ENCODE measurements around the gene TGFBR2.

TGFBR2 gene

GRCh38 chr3:30586806-30587486, 19.5 kb upstream of the TGFBR2 start:
- no peak for TF ChIP-seq CTCF (IDR thresholded peaks at IDR 0.05; ENCODE audit: borderline replicate concordance, insufficient read depth, low read depth, low read length)
- no peak overlapping the region for H3K4me3 ChIP-seq (ENCODE audit: low read depth, low read length)

- no peak overlapping the region for H3K4me3 ChIP-seq (ENCODE audit: low read depth, low read length)
- TF ChIP-seq CTCF (IDR thresholded peaks at IDR 0.05; ENCODE audit: borderline replicate concordance, insufficient read depth, low read depth, low read length), result no peak
Measured at GRCh38 chr3:30587904-30588303, 18.5 kb upstream of the TGFBR2 start.

DNA sequence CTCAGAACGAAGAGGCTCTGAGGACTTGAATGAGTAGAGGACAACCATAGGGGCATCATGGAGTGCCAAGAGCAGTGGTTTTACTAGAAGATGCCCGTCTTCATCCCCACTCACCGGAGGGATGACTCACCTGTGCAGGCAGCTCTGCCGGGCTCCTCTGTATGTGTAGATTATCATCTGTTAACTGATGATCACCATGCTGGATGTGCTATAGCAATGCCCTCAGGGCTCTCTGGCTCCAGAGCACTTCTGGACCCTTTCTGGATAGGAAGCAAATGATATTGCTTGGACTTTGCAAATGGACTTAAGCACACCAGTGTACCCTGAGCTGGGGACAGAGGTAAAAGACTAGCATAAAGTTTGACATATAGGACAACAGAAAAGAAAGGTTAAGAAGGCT, 10.2 kb upstream of the TGFBR2 start:
- no peak overlapping the region for H3K4me3 ChIP-seq (ENCODE audit: low read depth, low read length)
- TF ChIP-seq CTCF (IDR thresholded peaks at IDR 0.05; ENCODE audit: borderline replicate concordance, insufficient read depth, low read depth, low read length), result no peak

DNA sequence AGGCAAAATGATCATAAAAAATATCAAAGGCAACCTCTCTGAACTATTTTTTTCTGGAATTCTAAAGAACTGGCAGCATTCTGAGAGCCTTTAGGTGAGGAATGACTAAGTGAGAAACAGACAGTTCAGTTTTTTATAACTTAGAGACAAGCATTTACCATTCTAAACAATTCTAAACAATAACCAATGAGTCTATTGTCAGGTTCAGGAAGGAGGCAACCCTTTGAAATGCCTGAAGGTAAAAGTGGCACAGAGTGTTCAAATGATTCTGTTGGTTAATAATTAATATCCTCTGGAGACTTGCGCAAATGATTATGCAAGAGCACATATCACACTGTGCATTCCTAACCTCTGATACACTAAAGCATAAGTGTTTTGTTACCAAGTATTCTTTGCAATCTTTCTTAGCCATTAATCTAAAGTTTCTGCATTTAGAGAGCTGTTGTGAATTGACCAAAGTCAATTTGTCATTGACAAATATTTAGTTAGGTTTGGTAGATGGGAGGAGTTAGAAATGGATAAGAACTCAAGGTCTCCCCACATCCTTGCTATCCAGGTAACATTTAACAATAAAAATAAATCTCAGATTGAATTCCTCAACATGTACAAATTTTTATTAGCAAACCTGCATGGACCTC, 9.2 kb upstream of the TGFBR2 start:
- TF ChIP-seq CTCF (IDR thresholded peaks at IDR 0.05; ENCODE audit: borderline replicate concordance, insufficient read depth, low read depth, low read length), result no peak
- no peak overlapping the region for H3K4me3 ChIP-seq (ENCODE audit: low read depth, low read length)

DNA sequence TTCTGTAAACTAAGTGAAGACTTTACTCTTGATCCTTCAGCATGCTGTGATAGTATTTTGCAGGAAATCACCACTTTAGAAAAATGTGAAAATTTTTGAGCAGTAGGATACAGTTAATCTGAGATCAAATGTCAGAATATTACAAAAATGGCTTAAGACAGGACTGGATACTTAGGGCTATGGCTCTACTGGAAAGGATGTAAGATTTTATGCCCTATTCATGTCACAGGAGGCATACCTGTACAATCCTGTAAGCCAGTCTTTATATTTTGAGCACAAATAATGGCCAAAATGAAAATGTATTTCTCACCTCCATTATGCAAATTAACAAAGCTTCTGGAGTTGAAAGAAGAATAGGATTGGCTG, 8.6 kb upstream of the TGFBR2 start:
- H3K4me3 ChIP-seq (ENCODE audit: low read depth, low read length), result no peak overlapping the region
- no peak for TF ChIP-seq CTCF (IDR thresholded peaks at IDR 0.05; ENCODE audit: borderline replicate concordance, insufficient read depth, low read depth, low read length)

DNA sequence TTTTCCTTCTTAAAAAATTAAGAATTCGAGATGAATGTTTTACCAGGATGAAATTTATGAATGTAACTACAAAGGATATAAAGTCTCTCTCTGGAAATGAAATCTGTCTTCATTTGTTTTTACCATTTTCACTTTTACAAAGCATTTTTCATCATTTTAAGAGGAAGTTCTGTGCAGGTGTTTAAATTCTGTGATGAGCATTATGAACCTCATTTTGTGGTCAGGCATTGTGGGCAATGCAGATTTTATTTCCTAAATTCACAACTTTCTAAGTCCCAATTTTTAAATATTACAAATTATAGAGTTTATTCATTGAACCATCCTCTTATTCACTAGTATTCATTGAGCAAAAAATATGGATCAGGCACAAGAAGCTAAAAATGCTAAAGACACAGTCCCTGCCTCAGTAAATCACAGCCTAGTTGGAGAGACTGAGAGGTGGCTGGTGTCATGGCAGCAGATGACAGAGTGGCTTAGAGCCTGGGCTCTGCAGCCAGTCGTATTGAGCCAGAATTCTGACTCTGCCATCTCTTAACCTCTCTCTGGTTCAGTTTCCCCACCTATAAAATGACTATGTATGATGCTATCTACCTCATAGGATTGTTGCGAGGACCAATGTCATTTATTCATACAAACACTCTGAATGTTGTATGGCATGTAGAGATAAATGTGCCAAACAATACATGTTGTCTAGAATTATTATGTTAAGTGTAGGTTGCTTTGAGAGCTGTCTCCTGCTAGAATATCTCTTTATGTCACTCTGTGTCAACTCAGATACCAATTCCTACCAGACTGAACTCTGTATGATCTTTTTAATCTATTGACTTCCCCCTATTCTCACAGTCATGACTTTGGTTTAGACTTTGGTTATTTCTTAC, 7.5 kb upstream of the TGFBR2 start:
- no peak for TF ChIP-seq CTCF (IDR thresholded peaks at IDR 0.05; ENCODE audit: borderline replicate concordance, insufficient read depth, low read depth, low read length)
- no peak overlapping the region for H3K4me3 ChIP-seq (ENCODE audit: low read depth, low read length)
